ENCODE results near the gene PSD2.

DNA sequence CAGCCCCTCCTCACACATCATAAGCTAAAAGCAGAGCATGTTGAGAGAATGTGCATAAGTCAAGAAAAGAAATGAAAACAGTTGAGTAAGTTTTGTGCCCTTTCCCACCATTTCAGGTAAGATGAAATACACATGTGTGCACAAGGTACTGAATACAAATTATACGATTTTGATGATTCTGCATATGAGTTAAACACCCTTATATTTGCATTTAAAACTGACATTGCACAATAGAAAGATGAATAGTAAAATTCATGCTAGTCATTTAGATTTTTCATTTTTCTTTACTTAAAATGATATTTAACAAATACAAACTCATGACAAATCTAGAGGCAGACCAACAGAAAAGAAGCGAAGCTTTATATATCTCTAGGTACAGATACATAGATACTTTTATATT, 24.9 kb upstream of the PSD2 start:
- no peak for TF ChIP-seq POLR2AphosphoS5 (IDR thresholded peaks at IDR 0.05; ENCODE audit: low read depth)
- TF ChIP-seq, protein P1, sequence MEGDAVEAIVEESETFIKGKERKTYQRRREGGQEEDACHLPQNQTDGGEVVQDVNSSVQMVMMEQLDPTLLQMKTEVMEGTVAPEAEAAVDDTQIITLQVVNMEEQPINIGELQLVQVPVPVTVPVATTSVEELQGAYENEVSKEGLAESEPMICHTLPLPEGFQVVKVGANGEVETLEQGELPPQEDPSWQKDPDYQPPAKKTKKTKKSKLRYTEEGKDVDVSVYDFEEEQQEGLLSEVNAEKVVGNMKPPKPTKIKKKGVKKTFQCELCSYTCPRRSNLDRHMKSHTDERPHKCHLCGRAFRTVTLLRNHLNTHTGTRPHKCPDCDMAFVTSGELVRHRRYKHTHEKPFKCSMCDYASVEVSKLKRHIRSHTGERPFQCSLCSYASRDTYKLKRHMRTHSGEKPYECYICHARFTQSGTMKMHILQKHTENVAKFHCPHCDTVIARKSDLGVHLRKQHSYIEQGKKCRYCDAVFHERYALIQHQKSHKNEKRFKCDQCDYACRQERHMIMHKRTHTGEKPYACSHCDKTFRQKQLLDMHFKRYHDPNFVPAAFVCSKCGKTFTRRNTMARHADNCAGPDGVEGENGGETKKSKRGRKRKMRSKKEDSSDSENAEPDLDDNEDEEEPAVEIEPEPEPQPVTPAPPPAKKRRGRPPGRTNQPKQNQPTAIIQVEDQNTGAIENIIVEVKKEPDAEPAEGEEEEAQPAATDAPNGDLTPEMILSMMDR (conservative IDR thresholded peaks at IDR 0.05; ENCODE audit: low read depth in 2 of 2): no peak
- TF ChIP-seq NANOG (IDR thresholded peaks at IDR 0.05; ENCODE audit: borderline replicate concordance): no peak
- no peak for TF ChIP-seq EZH2 (IDR thresholded peaks at IDR 0.05; ENCODE audit: low read depth, unreplicated experiment)
- TF ChIP-seq, protein P2, sequence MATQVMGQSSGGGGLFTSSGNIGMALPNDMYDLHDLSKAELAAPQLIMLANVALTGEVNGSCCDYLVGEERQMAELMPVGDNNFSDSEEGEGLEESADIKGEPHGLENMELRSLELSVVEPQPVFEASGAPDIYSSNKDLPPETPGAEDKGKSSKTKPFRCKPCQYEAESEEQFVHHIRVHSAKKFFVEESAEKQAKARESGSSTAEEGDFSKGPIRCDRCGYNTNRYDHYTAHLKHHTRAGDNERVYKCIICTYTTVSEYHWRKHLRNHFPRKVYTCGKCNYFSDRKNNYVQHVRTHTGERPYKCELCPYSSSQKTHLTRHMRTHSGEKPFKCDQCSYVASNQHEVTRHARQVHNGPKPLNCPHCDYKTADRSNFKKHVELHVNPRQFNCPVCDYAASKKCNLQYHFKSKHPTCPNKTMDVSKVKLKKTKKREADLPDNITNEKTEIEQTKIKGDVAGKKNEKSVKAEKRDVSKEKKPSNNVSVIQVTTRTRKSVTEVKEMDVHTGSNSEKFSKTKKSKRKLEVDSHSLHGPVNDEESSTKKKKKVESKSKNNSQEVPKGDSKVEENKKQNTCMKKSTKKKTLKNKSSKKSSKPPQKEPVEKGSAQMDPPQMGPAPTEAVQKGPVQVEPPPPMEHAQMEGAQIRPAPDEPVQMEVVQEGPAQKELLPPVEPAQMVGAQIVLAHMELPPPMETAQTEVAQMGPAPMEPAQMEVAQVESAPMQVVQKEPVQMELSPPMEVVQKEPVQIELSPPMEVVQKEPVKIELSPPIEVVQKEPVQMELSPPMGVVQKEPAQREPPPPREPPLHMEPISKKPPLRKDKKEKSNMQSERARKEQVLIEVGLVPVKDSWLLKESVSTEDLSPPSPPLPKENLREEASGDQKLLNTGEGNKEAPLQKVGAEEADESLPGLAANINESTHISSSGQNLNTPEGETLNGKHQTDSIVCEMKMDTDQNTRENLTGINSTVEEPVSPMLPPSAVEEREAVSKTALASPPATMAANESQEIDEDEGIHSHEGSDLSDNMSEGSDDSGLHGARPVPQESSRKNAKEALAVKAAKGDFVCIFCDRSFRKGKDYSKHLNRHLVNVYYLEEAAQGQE (IDR thresholded peaks at IDR 0.05; ENCODE audit: unreplicated experiment): no peak
- no peak for TF ChIP-seq EZH2phosphoT487 (IDR thresholded peaks at IDR 0.05; ENCODE audit: unreplicated experiment)
- TF ChIP-seq, protein P3, sequence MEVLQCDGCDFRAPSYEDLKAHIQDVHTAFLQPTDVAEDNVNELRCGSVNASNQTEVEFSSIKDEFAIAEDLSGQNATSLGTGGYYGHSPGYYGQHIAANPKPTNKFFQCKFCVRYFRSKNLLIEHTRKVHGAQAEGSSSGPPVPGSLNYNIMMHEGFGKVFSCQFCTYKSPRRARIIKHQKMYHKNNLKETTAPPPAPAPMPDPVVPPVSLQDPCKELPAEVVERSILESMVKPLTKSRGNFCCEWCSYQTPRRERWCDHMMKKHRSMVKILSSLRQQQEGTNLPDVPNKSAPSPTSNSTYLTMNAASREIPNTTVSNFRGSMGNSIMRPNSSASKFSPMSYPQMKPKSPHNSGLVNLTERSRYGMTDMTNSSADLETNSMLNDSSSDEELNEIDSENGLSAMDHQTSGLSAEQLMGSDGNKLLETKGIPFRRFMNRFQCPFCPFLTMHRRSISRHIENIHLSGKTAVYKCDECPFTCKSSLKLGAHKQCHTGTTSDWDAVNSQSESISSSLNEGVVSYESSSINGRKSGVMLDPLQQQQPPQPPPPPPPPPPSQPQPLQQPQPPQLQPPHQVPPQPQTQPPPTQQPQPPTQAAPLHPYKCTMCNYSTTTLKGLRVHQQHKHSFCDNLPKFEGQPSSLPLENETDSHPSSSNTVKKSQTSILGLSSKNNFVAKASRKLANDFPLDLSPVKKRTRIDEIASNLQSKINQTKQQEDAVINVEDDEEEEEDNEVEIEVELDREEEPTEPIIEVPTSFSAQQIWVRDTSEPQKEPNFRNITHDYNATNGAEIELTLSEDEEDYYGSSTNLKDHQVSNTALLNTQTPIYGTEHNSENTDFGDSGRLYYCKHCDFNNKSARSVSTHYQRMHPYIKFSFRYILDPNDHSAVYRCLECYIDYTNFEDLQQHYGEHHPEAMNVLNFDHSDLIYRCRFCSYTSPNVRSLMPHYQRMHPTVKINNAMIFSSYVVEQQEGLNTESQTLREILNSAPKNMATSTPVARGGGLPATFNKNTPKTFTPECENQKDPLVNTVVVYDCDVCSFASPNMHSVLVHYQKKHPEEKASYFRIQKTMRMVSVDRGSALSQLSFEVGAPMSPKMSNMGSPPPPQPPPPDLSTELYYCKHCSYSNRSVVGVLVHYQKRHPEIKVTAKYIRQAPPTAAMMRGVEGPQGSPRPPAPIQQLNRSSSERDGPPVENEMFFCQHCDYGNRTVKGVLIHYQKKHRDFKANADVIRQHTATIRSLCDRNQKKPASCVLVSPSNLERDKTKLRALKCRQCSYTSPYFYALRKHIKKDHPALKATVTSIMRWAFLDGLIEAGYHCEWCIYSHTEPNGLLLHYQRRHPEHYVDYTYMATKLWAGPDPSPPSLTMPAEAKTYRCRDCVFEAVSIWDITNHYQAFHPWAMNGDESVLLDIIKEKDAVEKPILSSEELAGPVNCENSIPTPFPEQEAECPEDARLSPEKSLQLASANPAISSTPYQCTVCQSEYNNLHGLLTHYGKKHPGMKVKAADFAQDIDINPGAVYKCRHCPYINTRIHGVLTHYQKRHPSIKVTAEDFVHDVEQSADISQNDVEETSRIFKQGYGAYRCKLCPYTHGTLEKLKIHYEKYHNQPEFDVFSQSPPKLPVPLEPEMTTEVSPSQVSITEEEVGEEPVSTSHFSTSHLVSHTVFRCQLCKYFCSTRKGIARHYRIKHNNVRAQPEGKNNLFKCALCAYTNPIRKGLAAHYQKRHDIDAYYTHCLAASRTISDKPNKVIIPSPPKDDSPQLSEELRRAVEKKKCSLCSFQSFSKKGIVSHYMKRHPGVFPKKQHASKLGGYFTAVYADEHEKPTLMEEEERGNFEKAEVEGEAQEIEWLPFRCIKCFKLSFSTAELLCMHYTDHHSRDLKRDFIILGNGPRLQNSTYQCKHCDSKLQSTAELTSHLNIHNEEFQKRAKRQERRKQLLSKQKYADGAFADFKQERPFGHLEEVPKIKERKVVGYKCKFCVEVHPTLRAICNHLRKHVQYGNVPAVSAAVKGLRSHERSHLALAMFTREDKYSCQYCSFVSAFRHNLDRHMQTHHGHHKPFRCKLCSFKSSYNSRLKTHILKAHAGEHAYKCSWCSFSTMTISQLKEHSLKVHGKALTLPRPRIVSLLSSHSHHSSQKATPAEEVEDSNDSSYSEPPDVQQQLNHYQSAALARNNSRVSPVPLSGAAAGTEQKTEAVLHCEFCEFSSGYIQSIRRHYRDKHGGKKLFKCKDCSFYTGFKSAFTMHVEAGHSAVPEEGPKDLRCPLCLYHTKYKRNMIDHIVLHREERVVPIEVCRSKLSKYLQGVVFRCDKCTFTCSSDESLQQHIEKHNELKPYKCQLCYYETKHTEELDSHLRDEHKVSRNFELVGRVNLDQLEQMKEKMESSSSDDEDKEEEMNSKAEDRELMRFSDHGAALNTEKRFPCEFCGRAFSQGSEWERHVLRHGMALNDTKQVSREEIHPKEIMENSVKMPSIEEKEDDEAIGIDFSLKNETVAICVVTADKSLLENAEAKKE (CRISPR knock-in tag; IDR thresholded peaks at IDR 0.05): no peak
- no peak for TF ChIP-seq CREB1 (CRISPR knock-in tag; IDR thresholded peaks at IDR 0.05; ENCODE audit: low read depth)
- TF ChIP-seq ZNF114 (CRISPR knock-in tag; IDR thresholded peaks at IDR 0.05): no peak
- no peak for TF ChIP-seq JUNB (IDR thresholded peaks at IDR 0.05; ENCODE audit: unreplicated experiment)
- TF ChIP-seq, protein P4, sequence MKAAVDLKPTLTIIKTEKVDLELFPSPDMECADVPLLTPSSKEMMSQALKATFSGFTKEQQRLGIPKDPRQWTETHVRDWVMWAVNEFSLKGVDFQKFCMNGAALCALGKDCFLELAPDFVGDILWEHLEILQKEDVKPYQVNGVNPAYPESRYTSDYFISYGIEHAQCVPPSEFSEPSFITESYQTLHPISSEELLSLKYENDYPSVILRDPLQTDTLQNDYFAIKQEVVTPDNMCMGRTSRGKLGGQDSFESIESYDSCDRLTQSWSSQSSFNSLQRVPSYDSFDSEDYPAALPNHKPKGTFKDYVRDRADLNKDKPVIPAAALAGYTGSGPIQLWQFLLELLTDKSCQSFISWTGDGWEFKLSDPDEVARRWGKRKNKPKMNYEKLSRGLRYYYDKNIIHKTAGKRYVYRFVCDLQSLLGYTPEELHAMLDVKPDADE (IDR thresholded peaks at IDR 0.05): no peak
